PFSK-1 (cell line): ENCODE measurements around the gene PROM1.

Experiments used
- FOXP2 ChIP-seq: optimal IDR thresholded peaks from 2 replicates; pipeline ENCODE3; 2011; ENCODE audit warnings: borderline replicate concordance, control low read depth, inconsistent platforms; ENCODE audit not compliant: insufficient read depth; ENCODE audit errors: extremely low read length, extremely low read depth
- POLR2AphosphoS5 ChIP-seq: IDR thresholded peaks from 2 replicates; pipeline ENCODE4 v1.6.1; 2012; ENCODE audit warnings: low read depth, mild to moderate bottlenecking, control low read depth, low read length, moderate library complexity
- REST ChIP-seq, 2 experiments: IDR thresholded peaks; 2 replicates each; pipeline versions ENCODE4 v1.6.1 to v1.8.0; 2011 to 2012; ENCODE audit warnings: low read depth in 2 of 2, low read length in 2 of 2, control low read depth in 1 of 2, inconsistent platforms in 1 of 2, mild to moderate bottlenecking in 1 of 2, moderate library complexity in 1 of 2; ENCODE audit not compliant: insufficient read depth in 1 of 2
- SIN3A ChIP-seq: IDR thresholded peaks from 2 replicates; pipeline ENCODE4 v1.6.1; 2012; ENCODE audit warnings: mild to moderate bottlenecking, low read length, moderate library complexity, borderline replicate concordance; ENCODE audit not compliant: insufficient read depth
- TAF1 ChIP-seq: IDR thresholded peaks from 2 replicates; pipeline ENCODE4 v1.6.1; 2012; ENCODE audit warnings: low read length, control low read depth, borderline replicate concordance; ENCODE audit not compliant: insufficient read depth

Gene PROM1

GRCh38 chr4:15976456-15977447 lies 107.1 kb downstream of the PROM1 start:
- no peak for TF ChIP-seq SIN3A
- no peak for TF ChIP-seq TAF1
- TF ChIP-seq REST (IDR thresholded peaks at IDR 0.05; ENCODE audit: insufficient read depth in 1 of 2, low read depth in 2 of 2, low read length in 2 of 2): no peak
- TF ChIP-seq FOXP2: no peak

- TF ChIP-seq FOXP2 (no peak), REST (IDR thresholded peaks at IDR 0.05; ENCODE audit: insufficient read depth in 1 of 2, low read depth in 2 of 2, low read length in 2 of 2) (no peak), POLR2AphosphoS5 (no peak), TAF1 (no peak), SIN3A (no peak)
Measured at GRCh38 chr4:15971068-15971801, 112.6 kb downstream of the PROM1 start.

GRCh38 chr4:15968551-15969300 lies 115.1 kb downstream of the PROM1 start:
- no peak for TF ChIP-seq FOXP2
- no peak for TF ChIP-seq POLR2AphosphoS5
- TF ChIP-seq SIN3A: no peak
- no peak for TF ChIP-seq REST (IDR thresholded peaks at IDR 0.05; ENCODE audit: insufficient read depth in 1 of 2, low read depth in 2 of 2, low read length in 2 of 2)
- no peak for TF ChIP-seq TAF1

GRCh38 chr4:15965325-15965724 lies 118.5 kb downstream of the PROM1 start:
- TF ChIP-seq POLR2AphosphoS5 (no peak), SIN3A (no peak), FOXP2 (no peak), TAF1 (no peak), REST (IDR thresholded peaks at IDR 0.05; ENCODE audit: insufficient read depth in 1 of 2, low read depth in 2 of 2, low read length in 2 of 2) (no peak)
